GM21576 (cell line): Measurements from ENCODE around the gene ALDH3A2.

Experiments
- ATAC-seq: cut with Tn5 transposase; IDR thresholded peaks from one replicate; pipeline ENCODE4 v1.9.1; 2021; ENCODE audit warnings: mild to moderate bottlenecking, moderate library complexity; ENCODE audit not compliant: unreplicated experiment

The ALDH3A2 gene

DNA sequence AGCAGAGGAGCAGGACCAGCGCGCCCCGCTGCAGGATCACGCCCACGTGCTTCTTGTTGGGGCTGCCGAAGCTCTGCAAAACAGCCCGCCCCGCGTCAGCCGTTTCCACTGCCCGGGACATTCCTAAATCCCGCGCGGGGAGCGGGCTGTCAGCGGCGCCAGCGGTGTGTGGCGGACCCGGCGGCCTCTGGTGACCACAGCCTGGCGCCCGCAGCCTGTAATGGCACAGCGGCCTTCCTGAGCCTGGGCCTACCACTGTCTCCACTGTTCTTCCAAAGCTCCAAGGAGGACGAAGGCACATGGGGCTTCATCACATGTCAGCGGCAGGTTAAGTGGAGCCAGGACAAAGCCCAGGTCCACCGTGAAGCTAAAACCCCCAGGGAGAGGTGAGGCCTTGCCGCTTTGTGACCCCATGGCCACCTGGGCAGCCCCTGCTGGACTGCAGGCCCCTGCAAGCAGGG is 65.4 kb downstream of the ALDH3A2 start:
- ATAC-seq, result no peak

DNA sequence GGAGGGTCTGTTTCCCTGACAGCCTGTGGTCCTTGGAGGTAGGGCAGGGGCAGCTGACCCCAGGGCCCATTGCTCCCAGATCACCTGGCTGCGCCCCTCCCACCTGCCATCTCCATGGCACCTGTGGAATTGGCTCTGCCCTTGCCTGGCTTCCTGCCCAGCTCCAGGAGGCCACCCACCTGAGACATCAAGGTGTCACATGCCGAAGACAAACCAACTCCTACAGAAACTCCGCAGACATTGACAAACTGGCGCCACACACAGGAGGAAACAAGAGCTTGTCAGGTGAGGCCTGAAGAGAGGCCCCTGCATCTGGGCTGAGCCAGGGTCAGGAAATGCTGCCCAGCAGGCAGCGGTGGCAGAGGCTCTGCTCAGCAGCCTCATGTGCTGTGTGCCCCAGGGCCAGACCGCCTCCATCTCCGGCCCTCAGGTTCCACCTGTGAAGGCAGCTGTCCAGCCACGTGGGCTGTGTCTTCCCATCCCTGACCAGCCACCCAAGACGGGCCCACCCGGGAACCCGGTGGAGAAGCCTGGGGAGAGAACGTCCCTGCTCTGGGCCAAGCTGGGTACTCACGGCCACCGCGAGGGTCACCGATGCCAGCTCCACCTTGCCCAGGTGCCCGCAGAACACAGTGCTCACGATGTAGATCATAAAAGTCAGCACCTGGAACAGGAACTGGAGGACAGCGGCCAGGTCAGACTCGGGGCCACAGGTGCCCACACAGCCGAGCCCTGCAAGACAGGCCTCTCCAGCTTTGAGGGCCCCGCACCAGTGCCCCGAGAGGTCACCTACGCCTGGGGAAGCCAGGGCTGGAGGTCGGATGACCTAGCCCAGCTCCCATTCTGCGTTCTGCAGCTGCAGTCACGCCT is 66.2 kb downstream of the ALDH3A2 start:
- no peak for ATAC-seq

DNA sequence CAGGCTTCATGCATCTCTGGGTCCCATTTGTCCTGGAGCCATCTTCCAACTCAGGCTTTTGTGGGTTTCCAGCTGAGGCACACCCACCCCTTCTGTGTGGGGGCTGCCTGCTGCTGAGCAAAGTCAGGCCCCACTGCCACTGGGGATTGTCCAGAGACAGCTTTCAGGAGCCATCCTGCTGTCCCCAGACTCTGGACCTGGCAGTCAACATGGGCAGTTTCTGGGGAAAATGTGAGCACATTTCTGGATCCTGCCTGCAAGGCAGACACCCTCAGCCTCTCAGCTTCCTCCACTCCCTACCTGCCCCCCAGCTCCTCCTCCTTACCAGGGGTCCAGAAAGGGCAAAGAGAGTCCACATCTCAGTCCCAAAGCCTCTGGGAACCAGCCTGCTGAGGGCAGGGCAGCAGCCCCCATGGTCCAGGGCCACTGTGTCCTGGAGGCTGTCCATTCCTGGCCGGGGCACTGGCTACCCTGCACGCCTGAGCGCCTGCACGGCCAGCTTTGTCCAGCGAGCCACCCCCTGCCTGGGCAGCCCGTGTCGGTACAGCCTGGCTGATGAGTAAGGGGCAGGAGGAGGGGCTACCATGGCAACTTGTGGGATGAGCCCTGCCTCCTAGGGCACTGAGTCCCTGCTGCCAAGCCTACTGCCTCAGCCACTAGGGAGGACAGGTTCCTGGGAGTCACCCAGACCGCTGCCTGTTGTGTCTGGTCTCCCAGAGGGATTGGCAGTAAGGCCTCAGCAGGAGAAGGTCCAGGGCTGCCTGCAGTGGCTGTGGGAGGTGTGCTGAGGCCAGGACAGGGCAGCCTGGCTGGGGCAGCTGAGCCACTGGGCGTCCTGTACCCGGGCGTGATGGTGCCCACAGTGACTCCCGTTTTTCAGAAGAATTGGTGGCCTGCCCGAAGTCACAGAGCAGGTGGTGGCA is 67.8 kb downstream of the ALDH3A2 start, which contains the start of gene SLC47A2:
TSS of gene SLC47A2 (minus strand) at position 477 of the 923 bp plus-strand sequence. CDS start at position 448, 29 bp downstream.
- ATAC-seq, result no peak

DNA sequence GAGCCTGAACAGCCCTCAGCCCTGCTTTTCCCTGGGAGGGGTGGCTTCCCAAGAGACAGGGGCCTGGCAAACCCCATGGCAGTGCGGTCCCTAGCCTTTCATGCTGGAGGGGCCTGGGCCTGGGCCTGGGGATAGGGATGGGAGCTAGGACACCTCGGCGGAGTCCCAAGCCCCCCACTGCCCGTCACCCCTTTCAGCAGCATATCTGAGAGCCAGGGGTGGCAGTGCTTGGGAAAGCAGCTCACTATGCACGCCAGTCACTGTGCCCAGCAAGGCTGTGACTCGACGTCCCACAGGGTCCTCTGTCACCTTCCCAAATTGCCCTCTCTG is 68.4 kb downstream of the ALDH3A2 start:
- no peak for ATAC-seq

DNA sequence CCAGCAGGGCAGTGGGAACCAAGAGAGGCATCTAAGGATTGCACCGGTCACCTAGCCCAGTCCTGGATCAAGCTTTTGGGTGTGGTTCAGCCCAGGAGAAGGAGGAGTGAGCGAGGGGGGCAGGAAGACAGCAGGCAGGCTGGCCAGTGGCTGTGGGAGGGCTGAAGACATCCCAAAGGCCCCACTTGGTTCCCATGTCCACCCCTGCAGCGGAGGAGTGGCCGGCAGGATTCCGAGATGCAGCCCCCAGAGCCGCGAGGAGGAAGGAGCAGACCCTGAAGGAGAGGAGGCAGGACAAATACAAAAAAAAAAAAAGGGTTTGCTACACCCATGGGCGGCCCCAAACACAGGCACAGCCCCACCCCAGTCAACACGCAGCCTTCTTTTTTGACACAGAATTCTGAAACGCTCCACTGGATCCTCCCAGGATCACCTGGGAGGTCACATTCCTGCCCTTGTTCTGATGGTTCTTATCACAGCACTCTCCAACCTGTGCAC is 68.9 kb downstream of the ALDH3A2 start:
- ATAC-seq, result no peak

DNA sequence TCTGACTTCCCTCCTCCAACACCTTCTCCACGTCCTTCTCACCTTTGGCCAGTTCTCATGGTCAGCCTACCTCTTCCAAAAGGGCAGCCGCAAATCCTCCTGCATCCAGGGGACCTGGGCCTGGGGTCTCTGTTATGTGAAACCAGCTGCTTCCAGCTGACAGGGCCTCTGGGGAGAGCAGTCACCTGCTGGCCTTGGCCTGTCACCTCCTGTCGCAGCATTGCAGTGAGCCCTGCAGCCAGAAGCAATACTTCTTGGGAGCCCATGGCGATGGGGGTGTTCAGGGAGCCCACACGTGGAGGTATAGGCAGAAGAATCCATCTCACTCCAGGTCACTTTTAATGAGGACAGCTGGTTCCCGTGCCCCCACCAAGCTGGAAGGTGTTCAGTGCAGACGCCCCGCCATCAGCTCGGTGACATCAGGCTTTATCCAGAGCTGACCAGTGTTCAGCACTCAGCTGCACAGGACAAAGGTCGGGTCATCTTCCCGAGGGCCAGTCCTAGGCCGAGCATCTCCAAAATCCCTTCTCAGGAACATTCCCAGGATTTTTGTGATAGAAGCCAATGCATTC is 69.6 kb downstream of the ALDH3A2 start:
- ATAC-seq, result no peak

DNA sequence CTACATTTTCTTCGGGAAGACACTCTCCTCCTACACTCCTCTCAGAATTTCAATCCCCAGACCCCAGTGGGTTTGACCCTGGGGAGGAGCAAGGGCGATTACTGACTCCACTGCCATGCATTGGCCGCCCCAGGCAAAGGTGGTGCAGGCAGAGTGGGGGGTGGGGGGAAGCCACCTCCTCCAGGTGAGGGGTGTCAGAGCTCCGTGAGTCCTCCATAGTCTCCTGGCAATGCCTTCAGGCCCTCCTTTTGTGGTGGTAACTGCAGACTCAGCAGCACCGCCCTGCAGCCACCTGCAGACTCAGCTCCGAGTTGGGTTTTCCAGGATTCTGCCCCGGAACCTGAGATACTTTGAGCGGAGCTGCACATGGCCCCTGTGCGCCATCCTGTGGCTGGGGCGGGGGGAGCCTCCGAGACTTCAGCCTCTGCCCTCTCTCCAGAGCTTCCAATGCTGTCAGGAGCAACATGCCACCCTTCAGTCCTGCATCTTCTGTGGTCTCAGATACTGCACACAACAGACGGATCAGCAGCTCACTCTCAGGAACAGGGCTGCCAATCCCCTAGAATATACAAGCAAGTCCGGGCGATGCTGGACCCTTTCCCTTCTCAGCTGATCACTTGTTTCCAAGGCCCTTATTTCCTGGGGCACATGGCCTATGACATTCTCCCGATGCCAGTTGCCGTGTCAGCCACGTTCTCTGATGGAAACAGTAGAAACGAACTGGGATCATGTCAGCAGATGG is 70.2 kb downstream of the ALDH3A2 start:
- ATAC-seq, result no peak

DNA sequence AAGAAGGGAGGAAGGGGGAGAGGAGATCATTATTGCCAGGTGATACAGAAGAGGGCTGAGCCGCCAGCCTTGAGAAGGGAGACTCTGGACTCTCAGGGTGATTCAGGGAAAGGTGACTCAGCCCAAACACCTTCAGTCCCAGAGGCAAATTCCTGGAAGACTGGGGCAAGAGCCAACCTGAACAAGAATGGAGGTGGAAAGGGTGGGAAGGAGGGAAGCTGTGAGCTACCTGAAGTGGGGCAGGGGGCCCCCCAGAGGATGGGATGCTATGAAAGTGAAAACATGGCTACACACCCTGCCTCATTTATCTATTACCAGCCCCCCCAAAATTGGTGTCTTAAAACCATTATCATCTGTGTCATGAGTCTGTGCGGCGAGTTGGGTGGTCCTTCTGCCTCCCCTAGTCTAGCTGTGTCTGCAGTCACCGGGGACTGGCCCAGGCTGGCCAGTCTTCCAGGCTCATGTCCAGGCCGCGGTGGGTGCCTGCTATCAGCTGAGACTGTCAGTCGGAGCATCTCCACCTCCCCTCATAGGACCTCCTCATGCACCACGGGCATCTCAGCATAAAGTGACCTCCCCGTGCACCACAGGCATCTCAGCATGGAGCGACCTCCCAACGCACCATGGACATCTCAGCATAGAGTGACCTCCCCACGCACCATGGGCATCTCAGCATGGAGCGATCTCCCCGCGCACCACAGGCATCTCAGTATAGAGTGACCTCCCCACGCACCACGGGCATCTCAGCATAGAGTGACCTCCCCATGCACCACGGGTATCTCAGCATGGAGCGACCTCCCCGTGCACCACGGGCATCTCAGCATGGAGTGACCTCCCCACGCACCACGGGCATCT is 71.0 kb downstream of the ALDH3A2 start:
- no peak for ATAC-seq

DNA sequence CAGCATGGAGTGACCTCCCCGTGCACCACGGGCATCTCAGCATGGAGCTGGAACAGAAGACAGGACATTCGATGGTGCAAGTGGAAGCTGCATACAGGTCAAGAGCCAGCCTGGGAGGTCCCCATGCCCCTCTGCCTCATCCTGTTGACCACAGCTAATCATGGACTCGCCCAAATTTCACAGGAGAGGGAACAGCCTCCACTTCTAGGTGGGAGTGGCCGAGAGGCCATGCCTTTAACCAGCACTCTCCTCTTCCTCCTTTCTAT is 71.6 kb downstream of the ALDH3A2 start:
- no peak for ATAC-seq

DNA sequence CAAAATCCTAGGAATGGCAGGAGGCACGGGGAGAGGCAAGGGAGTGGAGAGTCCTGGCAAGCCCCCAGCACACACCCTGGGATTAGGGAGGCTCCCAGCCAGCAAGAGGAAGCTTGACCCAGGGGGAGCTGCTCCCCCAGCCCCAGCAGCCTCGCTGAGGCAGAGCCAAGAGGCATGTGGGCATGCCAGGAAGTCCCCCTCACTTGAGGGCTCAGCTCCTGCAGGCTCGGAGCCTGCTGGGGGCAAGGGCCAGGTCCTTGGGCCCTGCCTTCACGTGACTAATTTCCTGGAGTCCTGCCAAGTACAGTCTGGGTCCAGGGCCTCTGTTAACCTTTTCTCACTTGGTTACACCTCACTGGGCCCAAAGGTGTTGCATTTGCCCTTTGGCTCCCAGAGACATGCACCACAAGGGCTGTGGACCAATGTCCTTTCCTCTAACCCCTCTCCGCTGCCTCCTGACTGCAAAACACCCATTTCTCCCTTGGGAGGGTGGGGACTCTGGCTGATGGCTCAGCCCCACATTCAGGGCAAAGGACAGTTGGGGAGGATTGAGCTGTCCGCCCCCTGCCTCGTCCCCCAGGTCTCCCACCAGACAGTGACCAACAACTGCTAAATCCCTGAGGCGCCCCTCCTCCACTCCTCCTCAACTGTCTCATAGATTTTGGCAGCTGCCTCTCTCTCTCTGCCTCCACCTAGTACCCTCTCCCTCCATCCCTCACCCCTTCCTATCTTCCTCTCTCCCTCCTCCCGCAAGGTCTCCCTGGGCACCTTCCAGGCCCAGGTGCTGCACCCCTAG is 72.3 kb downstream of the ALDH3A2 start:
- no peak for ATAC-seq

DNA sequence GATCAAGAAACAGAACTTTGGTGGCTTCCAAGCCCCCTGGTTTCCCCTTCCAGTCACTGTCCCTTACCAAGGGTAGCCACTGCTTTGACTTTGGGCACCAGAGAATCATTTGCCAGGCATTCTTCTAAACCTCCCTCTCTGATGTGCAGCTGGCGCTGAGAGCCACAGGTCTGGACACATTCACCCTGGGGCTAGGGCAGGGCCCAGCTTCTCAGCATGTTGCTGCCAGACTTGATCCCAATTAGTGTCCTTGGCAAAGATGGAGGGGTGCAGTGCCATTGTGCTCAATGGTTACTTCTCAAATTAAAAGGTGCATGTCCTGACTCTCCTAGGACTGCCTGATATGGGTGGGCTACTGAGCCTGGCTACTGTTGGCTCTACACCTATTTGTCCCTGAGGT is 75.4 kb downstream of the ALDH3A2 start:
- no peak for ATAC-seq

DNA sequence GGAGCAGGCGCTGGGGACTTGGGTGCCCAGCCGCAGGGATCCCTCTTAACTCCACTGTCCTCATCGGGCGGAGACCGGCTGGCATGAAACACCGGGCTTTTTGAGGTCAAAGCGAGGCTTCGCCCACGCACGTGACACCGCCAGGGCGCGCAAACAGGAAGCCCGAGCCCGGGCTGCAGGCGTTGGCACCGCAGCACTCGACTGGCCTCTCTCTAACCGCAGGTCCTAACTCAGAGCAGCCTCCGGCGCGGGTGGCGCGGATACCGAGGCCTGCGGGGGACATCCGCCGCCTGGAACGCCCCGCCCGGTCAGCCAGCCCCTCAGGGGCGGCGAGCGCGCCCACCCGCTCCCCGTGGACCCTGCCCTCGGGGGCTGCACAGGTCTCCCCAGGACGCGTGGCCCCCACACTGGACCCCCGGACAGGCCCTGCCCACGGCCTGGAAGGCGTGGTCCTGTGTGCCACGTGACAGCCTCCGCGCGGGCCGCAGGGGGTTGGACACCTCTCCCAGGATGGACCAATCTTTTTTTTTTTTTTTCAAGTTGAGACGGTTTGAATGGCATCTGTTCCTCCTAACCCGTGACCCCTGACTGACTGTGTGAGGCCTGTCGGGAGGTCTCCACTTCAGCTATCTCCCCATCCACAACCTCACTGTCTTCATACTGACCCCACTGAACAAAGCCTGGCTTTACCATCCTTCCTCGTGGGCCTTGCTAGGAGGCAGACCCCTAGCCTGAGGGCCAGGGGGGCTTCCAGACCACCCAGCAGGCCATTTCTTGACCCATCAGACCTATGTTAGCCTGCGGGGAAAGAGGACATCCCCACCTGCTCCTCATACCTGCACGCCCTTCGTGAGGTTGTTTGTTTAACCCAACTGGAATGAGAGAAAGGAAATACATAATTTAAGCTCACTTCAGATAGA is 76.2 kb downstream of the ALDH3A2 start:
- no peak for ATAC-seq

DNA sequence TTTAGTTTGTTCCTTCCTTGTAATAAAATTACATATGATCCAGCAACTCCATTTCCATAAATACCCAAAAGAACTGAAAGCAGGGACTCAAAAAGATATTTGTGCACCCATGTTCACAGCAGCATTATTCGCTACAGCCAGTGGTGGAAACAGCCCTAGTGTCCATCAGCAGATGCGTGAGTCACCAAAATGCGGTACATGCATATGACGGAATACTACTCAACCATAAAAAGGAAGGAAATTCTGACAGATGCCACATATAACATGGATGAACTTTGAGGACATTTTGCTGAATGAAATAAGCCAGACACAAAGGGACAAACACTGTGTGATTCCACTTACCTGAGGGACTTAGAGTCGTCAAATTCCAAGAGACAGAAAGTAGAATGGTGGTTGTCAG is 76.9 kb downstream of the ALDH3A2 start:
- ATAC-seq, result no peak

DNA sequence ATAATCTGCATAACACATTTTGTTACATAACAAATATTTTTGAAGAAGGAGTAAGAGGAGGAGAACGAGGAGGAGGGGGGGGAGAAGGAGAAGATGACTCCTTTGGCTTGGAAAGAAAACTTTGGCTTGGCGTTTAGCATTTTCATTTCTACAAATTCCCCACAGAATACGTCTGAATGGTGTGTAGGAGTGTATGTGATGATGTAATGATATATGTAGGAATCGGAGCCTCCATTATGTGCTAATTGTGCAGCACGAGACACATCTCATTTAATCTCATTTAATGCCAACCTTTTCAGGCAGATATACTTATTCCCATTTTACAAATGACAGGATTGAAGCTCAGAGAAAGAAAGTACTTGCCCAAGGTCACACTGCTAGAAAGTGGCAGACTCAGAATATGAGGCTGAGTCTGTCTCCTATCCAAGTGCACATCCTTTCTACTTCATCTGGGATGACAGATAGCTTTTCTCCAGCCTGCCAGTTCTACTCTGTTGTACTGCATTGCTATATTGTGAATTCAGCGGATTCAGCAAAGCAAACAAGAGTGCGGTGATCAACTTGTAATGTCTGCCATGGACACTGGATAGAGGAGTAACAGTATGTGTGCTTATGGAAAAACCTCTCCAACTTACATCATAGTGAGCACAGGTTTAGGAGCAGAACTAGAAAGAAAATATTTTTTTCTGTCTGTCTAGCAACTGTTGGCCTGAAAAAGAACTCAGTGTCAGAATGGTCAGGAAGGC is 78.3 kb downstream of the ALDH3A2 start:
- no peak for ATAC-seq
